Adipocyte (in vitro differentiated cells): ENCODE measurements around the gene HOXA6.

Source experiments
- DNase-seq: peaks from one replicate; pipeline ENCODE4 v3.0.0-alpha.2; 2015; ENCODE audit warnings: low read depth
- H3K27me3 ChIP-seq: replicated peaks from 2 replicates; pipeline ENCODE4 v1.7.0; 2013; ENCODE audit warnings: mild to moderate bottlenecking, low read length, moderate library complexity; ENCODE audit not compliant: control insufficient read depth, insufficient read depth
- H3K36me3 ChIP-seq: 2 replicates; pipeline ENCODE4 v1.7.0; 2013; ENCODE audit warnings: low read length, mild to moderate bottlenecking, moderate library complexity; ENCODE audit not compliant: control insufficient read depth, insufficient read depth, severe bottlenecking
- H3K4me1 ChIP-seq: 2 replicates; pipeline ENCODE4 v1.7.0; 2013; ENCODE audit warnings: mild to moderate bottlenecking, low read length, moderate library complexity; ENCODE audit not compliant: control insufficient read depth, insufficient read depth
- H3K4me3 ChIP-seq: 2 replicates; pipeline ENCODE4 v1.7.0; 2013; ENCODE audit warnings: mild to moderate bottlenecking, low read length, moderate library complexity
- H3K9ac ChIP-seq: 2 replicates; pipeline ENCODE4 v1.7.0; 2013; ENCODE audit warnings: mild to moderate bottlenecking, low read length, moderate library complexity
- H3K9me3 ChIP-seq: 2 replicates; pipeline ENCODE4 v1.7.0; 2013; ENCODE audit warnings: mild to moderate bottlenecking, low read length, moderate library complexity; ENCODE audit not compliant: control insufficient read depth

Gene HOXA6

GRCh38 chr7:27095897-27096767 lies 51.4 kb downstream of the HOXA6 start, which contains the start of gene HOXA1:
TSS of gene HOXA1 (minus strand) at chr7:27096000. CDS start at chr7:27095912, 88 bp downstream.
- Histone ChIP-seq H3K9ac (peak within 1 kb of the TSS; percentile 97), H3K36me3 (no peaks in the 10 kb centered on the region), H3K27me3 (no peaks in the 10 kb centered on the region), H3K9me3 (no peaks in the 10 kb centered on the region), H3K4me1 (peaks cover 44% of the 10 kb centered on the region), H3K4me3 (peak within 1 kb of the TSS; percentile 94)
- DNase-seq, result no peak
